RPMI8226 (cell line): ENCODE results near the gene ZBTB47.

Source experiments
- DNase-seq: peaks from one replicate; pipeline ENCODE4 v3.0.0-alpha.2; 2015

ZBTB47 gene

DNA sequence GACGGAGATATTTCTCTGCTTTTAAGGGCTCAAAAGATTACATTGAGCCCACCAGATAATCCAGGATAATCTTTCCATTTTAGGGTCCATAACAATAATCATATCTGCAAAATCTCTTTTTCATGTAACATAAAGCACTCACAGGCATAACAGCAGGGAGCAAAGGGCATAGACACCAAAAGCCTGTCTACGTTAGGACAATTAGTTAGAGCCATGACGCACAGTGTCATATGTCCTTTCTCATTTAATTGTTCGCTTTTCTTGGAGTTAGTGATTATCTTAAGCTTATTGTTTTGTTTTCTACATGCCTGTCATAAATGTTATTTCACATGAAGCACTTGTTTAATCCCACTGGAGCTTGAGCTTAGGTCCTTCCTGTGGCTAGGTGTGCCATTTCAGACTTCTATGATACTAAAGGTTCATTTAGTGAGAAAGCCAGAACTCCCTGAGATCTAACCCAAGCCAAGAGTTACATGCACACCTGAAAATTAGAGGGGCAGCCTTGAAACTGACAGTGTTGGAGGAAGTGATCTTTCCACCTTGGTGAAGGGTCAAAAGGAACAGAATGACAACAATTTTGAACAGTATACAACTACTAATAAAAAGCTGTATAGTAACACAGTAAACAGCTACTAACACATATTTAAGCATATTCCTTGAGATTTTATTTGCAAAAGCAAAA is 60.8 kb downstream of the ZBTB47 start:
- no peak for DNase-seq
